Fibroblast of mammary gland (primary cell): Measurements from ENCODE around the gene MAPK14.

Source experiments
- DNase-seq: peaks from one replicate; pipeline ENCODE4 v3.0.0-alpha.2; 2010; ENCODE audit warnings: low read depth
- H3K4me3 ChIP-seq: 2 replicates; pipeline ENCODE4 v1.5.1; 2011; ENCODE audit warnings: low read depth, mild to moderate bottlenecking, low read length, moderate library complexity; ENCODE audit not compliant: control insufficient read depth
- TF ChIP-seq, protein P1 (sequence below): conservative IDR thresholded peaks from 2 replicates; pipeline ENCODE4 v1.5.1; 2011; ENCODE audit warnings: low read depth, low read length, inconsistent platforms; ENCODE audit not compliant: control insufficient read depth, insufficient read depth

MAPK14 gene

DNA sequence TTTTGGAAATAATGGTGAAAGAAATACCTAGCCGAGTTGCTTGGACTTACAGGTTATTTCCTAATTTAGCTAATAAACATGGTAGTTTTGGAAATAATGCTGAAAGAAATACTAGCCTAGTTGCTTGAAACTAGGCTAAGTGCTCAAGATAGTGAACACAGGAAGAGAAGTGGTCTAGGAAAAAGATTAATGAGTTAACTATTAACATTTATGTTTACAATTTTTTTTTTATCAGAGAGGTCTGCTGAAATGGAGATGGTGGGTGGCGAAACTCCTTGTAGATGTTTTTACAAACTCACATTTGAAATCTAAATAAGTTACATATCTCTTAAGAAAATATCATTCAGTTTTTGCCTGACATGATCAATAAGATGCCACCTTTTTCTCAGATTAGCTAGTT is 39.2 kb downstream of the MAPK14 start:
- no peak for DNase-seq
- TF ChIP-seq, protein P1, sequence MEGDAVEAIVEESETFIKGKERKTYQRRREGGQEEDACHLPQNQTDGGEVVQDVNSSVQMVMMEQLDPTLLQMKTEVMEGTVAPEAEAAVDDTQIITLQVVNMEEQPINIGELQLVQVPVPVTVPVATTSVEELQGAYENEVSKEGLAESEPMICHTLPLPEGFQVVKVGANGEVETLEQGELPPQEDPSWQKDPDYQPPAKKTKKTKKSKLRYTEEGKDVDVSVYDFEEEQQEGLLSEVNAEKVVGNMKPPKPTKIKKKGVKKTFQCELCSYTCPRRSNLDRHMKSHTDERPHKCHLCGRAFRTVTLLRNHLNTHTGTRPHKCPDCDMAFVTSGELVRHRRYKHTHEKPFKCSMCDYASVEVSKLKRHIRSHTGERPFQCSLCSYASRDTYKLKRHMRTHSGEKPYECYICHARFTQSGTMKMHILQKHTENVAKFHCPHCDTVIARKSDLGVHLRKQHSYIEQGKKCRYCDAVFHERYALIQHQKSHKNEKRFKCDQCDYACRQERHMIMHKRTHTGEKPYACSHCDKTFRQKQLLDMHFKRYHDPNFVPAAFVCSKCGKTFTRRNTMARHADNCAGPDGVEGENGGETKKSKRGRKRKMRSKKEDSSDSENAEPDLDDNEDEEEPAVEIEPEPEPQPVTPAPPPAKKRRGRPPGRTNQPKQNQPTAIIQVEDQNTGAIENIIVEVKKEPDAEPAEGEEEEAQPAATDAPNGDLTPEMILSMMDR, result no peak
- H3K4me3 ChIP-seq, result no peak overlapping the region

DNA sequence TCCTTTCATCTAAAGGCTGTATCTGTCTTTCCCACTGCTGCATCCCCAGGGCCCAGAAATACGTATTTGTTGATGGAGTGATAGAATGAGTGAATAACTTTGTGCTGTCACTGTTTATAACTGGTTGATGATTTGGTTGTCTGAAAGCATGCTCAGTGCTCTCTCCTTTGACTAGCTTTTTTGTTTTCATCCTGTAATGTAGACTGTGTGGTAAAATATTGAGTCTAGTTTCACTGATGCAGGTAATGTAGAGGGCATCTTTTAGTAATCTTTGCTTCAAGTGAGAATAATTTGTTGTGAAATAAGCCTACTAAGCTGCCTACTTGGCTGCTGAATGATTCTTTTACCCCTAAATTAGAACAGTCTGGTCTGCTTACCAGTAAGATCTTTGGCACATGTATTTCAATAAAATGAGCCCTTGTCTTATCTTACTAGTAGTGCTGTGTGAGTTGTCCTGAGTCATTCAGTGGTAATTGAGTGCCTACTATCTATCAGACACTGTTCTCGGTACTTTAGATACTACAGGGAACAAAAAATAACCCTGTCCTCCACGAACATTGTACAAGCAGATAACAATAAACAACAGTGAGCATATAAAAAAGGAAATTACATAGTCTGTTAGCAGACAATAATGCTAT is 39.9 kb downstream of the MAPK14 start:
- peak; percentile 50 for DNase-seq
- H3K4me3 ChIP-seq, result no peak overlapping the region
- TF ChIP-seq, protein P1, result no peak

DNA sequence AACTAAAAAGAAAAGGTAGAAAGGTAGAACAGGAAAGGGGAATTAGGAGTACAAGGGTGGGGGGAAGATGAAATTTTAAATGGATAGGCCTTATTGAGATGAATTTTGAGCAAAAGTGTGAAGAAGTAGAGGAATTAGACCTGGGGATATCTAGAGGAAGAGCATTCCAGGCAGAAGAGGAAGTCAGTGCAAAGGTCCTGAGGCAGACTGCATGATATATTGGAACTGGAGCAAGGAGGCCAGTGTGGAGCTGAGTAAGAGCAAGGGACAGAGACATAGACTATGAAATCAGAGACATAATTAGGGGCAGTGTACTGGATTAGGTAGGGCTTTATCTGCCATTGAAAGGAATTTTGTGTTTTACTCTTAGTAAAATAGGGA is 40.4 kb downstream of the MAPK14 start:
- no peak overlapping the region for H3K4me3 ChIP-seq
- TF ChIP-seq, protein P1, result no peak
- no peak for DNase-seq

DNA sequence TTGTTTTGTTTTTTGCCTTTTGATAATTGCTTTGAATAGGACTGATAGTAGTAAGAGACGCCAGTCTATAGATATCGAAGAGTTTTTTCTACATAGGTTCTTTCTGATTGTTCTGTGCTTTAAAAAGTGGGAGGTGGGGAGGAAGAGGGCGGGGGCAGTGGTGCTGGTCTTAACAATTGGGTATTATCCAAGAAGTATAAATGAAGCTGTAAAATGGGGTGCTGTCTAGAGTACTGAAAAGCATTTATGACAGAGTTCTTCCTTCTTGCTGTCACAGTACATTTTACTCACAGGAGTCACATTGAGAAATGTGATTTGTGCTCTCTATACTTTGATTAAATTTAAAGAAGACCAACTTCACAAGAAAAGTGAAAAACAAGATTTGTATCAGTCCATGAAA is 41.0 kb downstream of the MAPK14 start:
- TF ChIP-seq, protein P1, result no peak
- DNase-seq, result no peak
- no peak overlapping the region for H3K4me3 ChIP-seq

DNA sequence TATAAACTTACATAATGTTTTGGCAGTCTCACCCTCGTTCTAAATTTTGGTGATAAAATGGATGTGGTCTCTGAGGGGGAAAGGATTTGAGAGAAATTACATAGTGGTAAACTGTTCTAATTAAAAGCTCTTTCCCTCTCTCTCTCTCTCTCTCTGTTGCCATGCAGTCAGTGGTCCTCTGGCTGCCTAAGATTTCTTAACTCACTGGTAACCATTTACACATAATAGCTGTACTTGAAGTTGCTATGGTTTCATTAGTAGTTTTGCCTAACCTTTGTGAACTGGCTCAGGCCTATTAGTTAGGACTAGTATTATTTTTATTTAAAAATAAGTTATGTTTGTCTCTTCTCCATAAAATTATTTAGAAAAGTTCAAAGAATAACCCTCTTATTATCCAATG is 42.0 kb downstream of the MAPK14 start:
- no peak overlapping the region for H3K4me3 ChIP-seq
- DNase-seq, result no peak
- TF ChIP-seq, protein P1, result no peak

DNA sequence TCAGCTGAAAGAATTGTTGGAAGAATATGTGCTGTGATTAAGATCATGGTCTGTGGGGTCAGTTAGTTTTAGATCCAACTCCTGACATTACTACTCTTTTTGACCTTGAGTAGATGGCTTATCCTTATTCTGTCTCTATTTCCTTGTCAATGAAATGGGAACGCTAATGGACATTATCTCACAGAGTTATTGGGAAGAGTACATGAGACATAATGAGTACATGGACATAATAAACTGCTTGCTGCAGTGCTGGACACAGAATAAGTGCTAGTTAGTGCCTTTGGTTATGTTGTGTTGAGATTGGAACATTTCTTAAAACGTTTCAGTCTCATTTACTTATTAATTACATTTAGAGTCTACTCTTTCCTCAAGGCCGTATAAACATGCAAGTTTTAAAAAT is 42.6 kb downstream of the MAPK14 start:
- DNase-seq, result no peak
- TF ChIP-seq, protein P1, result no peak
- no peak overlapping the region for H3K4me3 ChIP-seq

DNA sequence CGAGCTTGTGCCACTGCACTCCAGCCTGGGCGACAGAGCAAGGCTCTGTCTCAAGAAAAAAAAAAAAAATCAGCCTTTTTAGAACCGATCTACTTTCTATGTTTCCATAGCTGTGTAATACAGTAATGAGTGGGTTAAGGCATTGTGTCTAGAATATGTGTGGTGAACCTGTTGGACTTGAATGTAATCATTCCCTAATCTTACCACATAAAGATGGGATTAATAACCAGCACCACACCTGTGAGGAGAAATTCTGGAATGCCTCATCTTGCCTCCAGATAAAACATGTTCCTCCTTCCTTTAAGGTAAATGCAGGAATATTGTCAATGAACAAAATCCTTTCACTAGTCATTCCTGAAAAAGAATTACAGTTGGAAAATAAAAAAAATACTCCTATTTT is 43.7 kb downstream of the MAPK14 start:
- no peak for DNase-seq
- TF ChIP-seq, protein P1, result no peak
- H3K4me3 ChIP-seq, result no peak overlapping the region
